HCT116 (cell line): ENCODE measurements around the gene IGF2R. TPM values are rescaled to one million over a fixed set of nuclear protein-coding genes. Genes with fewer than 3 reads are reported as not detected.

Experiments
- ATAC-seq: fragments of 200-7000 bp; cut with Tn5 transposase; 2 replicates; pipeline ENCODE4 v1.9.1; 2020; ENCODE audit warnings: mild to moderate bottlenecking, moderate library complexity
- BruUV-seq: library from RNA; stranded (reverse); fragments of 400-500 nt; replicated peaks from 2 replicates; lab custom pipeline; 2021; lab: Mats Ljungman, UMichigan
- CTCF ChIA-PET: fragments of 300-600 bp; sonication (Branson Sonifier 250); formaldehyde crosslinking; loops from one replicate; lab custom pipeline; 2021; ENCODE audit warnings: antibody characterized with exemption; lab: Charles Lee
- POLR2A ChIA-PET: fragments of 300-600, 350-600 bp; sonication (Branson Sonifier 250); formaldehyde crosslinking; loops from one replicate; lab custom pipeline; 2021; ENCODE audit warnings: antibody characterized with exemption; lab: Charles Lee
- RAD21 ChIA-PET, 2 experiments: fragments of 300-600 bp; sonication (Branson Sonifier 250); formaldehyde crosslinking; loops; one replicate each; lab custom pipeline; 2023; ENCODE audit warnings: low total read pairs in 2 of 2; ENCODE audit not compliant: uncharacterized antibody in 2 of 2, unreplicated experiment in 2 of 2, low non-redundant PET in 1 of 2; lab: Charles Lee
- DNase-seq: peaks from one replicate; pipeline ENCODE4 v3.0.0-alpha.2; 2010; ENCODE audit warnings: low read depth, low spot score
- H2AFZ ChIP-seq: fragments of 200-600 bp; shearing (Covaris generic), sonication (generic); 2 replicates; pipeline ENCODE4 v1.6.1; 2017; ENCODE audit warnings: low read depth, mixed run types, mixed read lengths, antibody characterized with exemption, low read length; ENCODE audit not compliant: poor library complexity, severe bottlenecking
- H3K27ac ChIP-seq: 2 replicates; pipeline ENCODE4 v1.5.1; 2012; ENCODE audit warnings: low read depth, low read length
- H3K27me3 ChIP-seq: fragments of 200-600 bp; sonication (generic); 2 replicates; pipeline ENCODE4 v1.6.1; 2016; ENCODE audit warnings: mixed run types, low read length, mixed read lengths; ENCODE audit not compliant: insufficient read depth
- H3K36me3 ChIP-seq, 2 experiments: fragments of 200-500 bp in 1 of 2; fragments of 200-600 bp in 1 of 2; sonication (Bioruptor generic) in 1 of 2; sonication (generic) in 1 of 2; 2 replicates each; pipeline versions ENCODE4 v1.5.1 to v1.6.1; 2014 to 2016; ENCODE audit warnings: low read length in 2 of 2, inconsistent platforms in 1 of 2, mixed read lengths in 1 of 2, mixed run types in 1 of 2; ENCODE audit not compliant: insufficient read depth in 2 of 2, control insufficient read depth in 1 of 2
- H3K4me1 ChIP-seq, 2 experiments: fragments of 200-600 bp in 1 of 2; sonication (generic) in 1 of 2; 2 replicates each; pipeline versions ENCODE4 v1.5.1 to v1.6.1; 2012 to 2017; ENCODE audit warnings: low read length in 2 of 2, inconsistent platforms in 1 of 2, mild to moderate bottlenecking in 1 of 2, mixed read lengths in 1 of 2, mixed run types in 1 of 2, moderate library complexity in 1 of 2; ENCODE audit not compliant: insufficient read depth in 2 of 2, control insufficient read depth in 1 of 2
- H3K4me2 ChIP-seq: fragments of 200-600 bp; sonication (generic); 2 replicates; pipeline ENCODE4 v1.6.1; 2017; ENCODE audit warnings: mixed run types, low read length, mixed read lengths
- H3K4me3 ChIP-seq, 2 experiments: fragments of 200-600 bp in 1 of 2; sonication (generic) in 1 of 2; replicated peaks in 1 of 2; 2 replicates each; pipeline ENCODE4 v1.5.1; 2011 to 2016; ENCODE audit warnings: low read length in 2 of 2, control low read depth in 1 of 2, low read depth in 1 of 2, mild to moderate bottlenecking in 1 of 2, mixed read lengths in 1 of 2, mixed run types in 1 of 2
- H3K79me2 ChIP-seq: fragments of 200-600 bp; sonication (generic); 2 replicates; pipeline ENCODE4 v1.6.1; 2017; ENCODE audit warnings: mild to moderate bottlenecking, mixed run types, low read length, moderate library complexity, mixed read lengths; ENCODE audit not compliant: insufficient read depth
- H3K9ac ChIP-seq: fragments of 200-600 bp; sonication (generic); 2 replicates; pipeline ENCODE4 v1.6.1; 2016; ENCODE audit warnings: low read length, mixed read lengths
- H3K9me2 ChIP-seq: fragments of 200-600 bp; sonication (generic), shearing (Covaris generic); 2 replicates; pipeline ENCODE4 v1.6.1; 2017; ENCODE audit warnings: mixed run types, mild to moderate bottlenecking, moderate library complexity; ENCODE audit not compliant: insufficient read depth
- H3K9me3 ChIP-seq, 2 experiments: fragments of 200-500 bp in 1 of 2; fragments of 200-600 bp in 1 of 2; sonication (Bioruptor generic) in 1 of 2; sonication (generic) in 1 of 2; 2 replicates each; pipeline ENCODE4 v1.6.1; 2014 to 2017; ENCODE audit warnings: low read length in 2 of 2, mixed read lengths in 2 of 2, inconsistent platforms in 1 of 2, low read depth in 1 of 2, mild to moderate bottlenecking in 1 of 2, mixed run types in 1 of 2, moderate library complexity in 1 of 2; ENCODE audit not compliant: control insufficient read depth in 1 of 2, insufficient read depth in 1 of 2
- H4K20me1 ChIP-seq: fragments of 200-600 bp; sonication (generic), shearing (Covaris generic); 2 replicates; pipeline ENCODE4 v1.6.1; 2017; ENCODE audit warnings: mixed run types, mild to moderate bottlenecking, moderate library complexity; ENCODE audit not compliant: insufficient read depth
- ATF3 ChIP-seq: IDR thresholded peaks from 2 replicates; pipeline ENCODE4 v1.6.1; 2012
- CBX3 ChIP-seq: IDR thresholded peaks from 2 replicates; pipeline ENCODE4 v1.6.1; 2012; ENCODE audit warnings: low read depth
- CEBPB ChIP-seq: IDR thresholded peaks from 2 replicates; pipeline ENCODE4 v1.6.1; 2012; ENCODE audit warnings: low read depth
- CTCF ChIP-seq, 3 experiments: fragments of 200-600 bp in 1 of 3; sonication (generic) in 1 of 3; IDR thresholded peaks in 2 of 3; conservative IDR thresholded peaks in 1 of 3; 2 replicates each; pipeline ENCODE4 v1.5.1; 2012 to 2017; ENCODE audit warnings: low read depth in 2 of 3, low read length in 2 of 3, antibody characterized with exemption in 1 of 3, borderline replicate concordance in 1 of 3, control low read depth in 1 of 3, mild to moderate bottlenecking in 1 of 3, mixed read lengths in 1 of 3, mixed run types in 1 of 3, moderate library complexity in 1 of 3; ENCODE audit not compliant: insufficient read depth in 1 of 3
- EGR1 ChIP-seq: IDR thresholded peaks from 2 replicates; pipeline ENCODE4 v1.6.1; 2012; ENCODE audit warnings: low read depth
- ELF1 ChIP-seq: IDR thresholded peaks from 2 replicates; pipeline ENCODE4 v1.6.1; 2012; ENCODE audit warnings: low read depth, borderline replicate concordance
- POLR2A ChIP-seq: IDR thresholded peaks from 2 replicates; pipeline ENCODE4 v1.7.0; 2011; ENCODE audit warnings: borderline replicate concordance; ENCODE audit not compliant: insufficient read depth, insufficient read length; ENCODE audit errors: extremely low read depth
- RAD21 ChIP-seq: IDR thresholded peaks from 2 replicates; pipeline ENCODE4 v1.6.1; 2012; ENCODE audit warnings: low read depth, mild to moderate bottlenecking
- REST ChIP-seq: IDR thresholded peaks from 2 replicates; pipeline ENCODE4 v1.6.1; 2012; ENCODE audit warnings: low read depth
- SP1 ChIP-seq: IDR thresholded peaks from 2 replicates; pipeline ENCODE4 v1.6.1; 2012; ENCODE audit warnings: low read depth
- YY1 ChIP-seq: IDR thresholded peaks from 2 replicates; pipeline ENCODE4 v1.6.1; 2011; ENCODE audit warnings: low read length, low read depth, moderate library complexity, mild to moderate bottlenecking; ENCODE audit not compliant: insufficient replicate concordance; ENCODE audit errors: extremely low read depth
- ZFX ChIP-seq: fragments of 450-650 bp; IDR thresholded peaks from 2 replicates; pipeline ENCODE4 v1.6.1; 2017
- ZNF274 ChIP-seq: fragments of 200-500 bp; sonication (Bioruptor generic); IDR thresholded peaks from 2 replicates; pipeline ENCODE4 v1.6.1; 2014; ENCODE audit warnings: mild to moderate bottlenecking, low read depth, low read length, inconsistent platforms
- intact Hi-C: fragments of 100-400 bp; cut with micrococcal nuclease; formaldehyde crosslinking; loops from 2 replicates; pipeline ENCODE4 v1.10.0; 2022
- total RNA-seq: library from RNA; stranded (reverse); gene quantifications from one replicate; pipeline ENCODE4 v1.2.1, GENCODE V29; 2021; ENCODE audit not compliant: unreplicated experiment

The IGF2R gene
- total RNA-seq, 1 experiment from 2014 or later = 37.0 TPM

GRCh38 chr6:160022793-160023192 lies 53.9 kb downstream of the IGF2R start (continued):
- TF ChIP-seq REST (no peak), CEBPB (no peak), YY1 (no peak)

- no peaks in the 10 kb centered on the region for H3K9me3 ChIP-seq
- RAD21 ChIA-PET = no interaction called here
Measured at GRCh38 chr6:160024152-160024551, 55.3 kb downstream of the IGF2R start.

More at GRCh38 chr6:160024152-160024551, 55.3 kb downstream of the IGF2R start:
- Histone ChIP-seq H3K9me2 (no peaks in the 10 kb centered on the region), H4K20me1 (no peaks in the 10 kb centered on the region), H3K4me2 (no peak overlapping the region), H3K9ac (no peak overlapping the region), H3K79me2 (no peaks in the 10 kb centered on the region), H3K27ac (no peak overlapping the region), H3K27me3 (no peaks in the 10 kb centered on the region), H2AFZ (no peak overlapping the region), H3K4me3 (no peak overlapping the region), H3K4me1 (no peaks in the 10 kb centered on the region), H3K36me3 (peaks cover 0 to 8% of the 10 kb centered on the region in 2 experiments; a peak in 2 of 4 replicates)
- ChIA-PET CTCF (interaction anchor here (0.5 kb wide), 1 partner anchor 115 kb away, joined by 3 read pairs; no protein-coding TSS in a partner anchor), POLR2A (no interaction called here)
- no TSS peak for BruUV-seq
- DNase-seq = no peak
- no peak for ATAC-seq
- intact Hi-C loops = no loop called here
- TF ChIP-seq ZNF274 = no peak
- no peak for TF ChIP-seq CEBPB
- TF ChIP-seq EGR1 = no peak
- no peak for TF ChIP-seq CBX3
- no peak for TF ChIP-seq POLR2A
- TF ChIP-seq REST = no peak
- TF ChIP-seq ZFX = no peak
- TF ChIP-seq CTCF (IDR thresholded peaks at IDR 0.05 in 2 of 3, conservative IDR thresholded peaks at IDR 0.05 in 1 of 3; ENCODE audit: borderline replicate concordance in 1 of 3, insufficient read depth in 1 of 3, low read depth in 2 of 3, low read length in 2 of 3) = no peak
- no peak for TF ChIP-seq YY1
- TF ChIP-seq ATF3 = no peak
- TF ChIP-seq RAD21 = no peak
- TF ChIP-seq SP1 = no peak
- no peak for TF ChIP-seq ELF1
